Activated CD4-positive, alpha-beta T cell treated with anti-CD3 and anti-CD28 coated beads, Interleukin-2, amount 10 ng/mL, durations not matched to agents 24 days and 14 days (primary cell): ENCODE measurements around the gene COL12A1. TPM values are rescaled to one million over a fixed set of nuclear protein-coding genes. Genes with fewer than 3 reads are reported as not detected.
A peak's percentile ranks its signal among the peaks of the same experiment; 100 is the strongest.

Experiments used
- DNase-seq: peaks from one replicate; pipeline ENCODE4 v3.0.0; 2022
- H3K27ac Mint-ChIP-seq: one replicate; pipeline ENCODE4 v1.8.0; 2022; ENCODE audit warnings: mild to moderate bottlenecking, mixed read lengths
- H3K27me3 Mint-ChIP-seq: one replicate; pipeline ENCODE4 v1.8.0; 2022; ENCODE audit warnings: mixed read lengths
- H3K36me3 Mint-ChIP-seq: one replicate; pipeline ENCODE4 v1.8.0; 2022; ENCODE audit warnings: low read depth, mild to moderate bottlenecking, mixed read lengths
- H3K4me1 Mint-ChIP-seq: one replicate; pipeline ENCODE4 v1.8.0; 2021; ENCODE audit warnings: mixed read lengths
- H3K4me3 Mint-ChIP-seq: one replicate; pipeline ENCODE4 v1.8.0; 2022; ENCODE audit warnings: mild to moderate bottlenecking, moderate library complexity, mixed read lengths
- H3K9me3 Mint-ChIP-seq: one replicate; pipeline ENCODE4 v1.8.0; 2021; ENCODE audit warnings: mixed read lengths
- intact Hi-C: fragments of 100-400 bp; cut with micrococcal nuclease; formaldehyde crosslinking; loops from one replicate; pipeline ENCODE4 v1.15.1; 2023
- total RNA-seq: library from RNA; stranded (reverse); gene quantifications from 2 replicates; pipeline ENCODE4 v1.2.3, GENCODE V29; 2022

The COL12A1 gene
- total RNA-seq, 1 donor from 2014 or later, result 0.05 TPM

GRCh38 chr6:75223428-75223827 lies 17.6 kb upstream of the COL12A1 start:
- no peaks in the 10 kb centered on the region for H3K36me3 Mint-ChIP-seq
- peaks cover 27% of the 10 kb centered on the region for H3K27me3 Mint-ChIP-seq
- DNase-seq, result no peak
- intact Hi-C loops, result no loop called here
- no peaks in the 10 kb centered on the region for H3K4me1 Mint-ChIP-seq
- H3K27ac Mint-ChIP-seq, result no peak overlapping the region
- no peak overlapping the region for H3K4me3 Mint-ChIP-seq
- H3K9me3 Mint-ChIP-seq, result no peaks in the 10 kb centered on the region

- intact Hi-C loops, result no loop called here
- no peaks in the 10 kb centered on the region for H3K36me3 Mint-ChIP-seq
- peaks cover 7% of the 10 kb centered on the region for H3K4me1 Mint-ChIP-seq
- H3K9me3 Mint-ChIP-seq, result no peaks in the 10 kb centered on the region
- DNase-seq, result no peak
- peaks cover 28% of the 10 kb centered on the region for H3K27me3 Mint-ChIP-seq
- no peak overlapping the region for H3K4me3 Mint-ChIP-seq
- no peak overlapping the region for H3K27ac Mint-ChIP-seq
Observed at GRCh38 chr6:75222261-75222660, 16.4 kb upstream of the COL12A1 start.

- DNase-seq, result no peak
- Mint-ChIP-seq H3K27ac (no peak overlapping the region), H3K9me3 (no peaks in the 10 kb centered on the region), H3K27me3 (peaks cover 28% of the 10 kb centered on the region), H3K36me3 (no peaks in the 10 kb centered on the region), H3K4me3 (no peak overlapping the region), H3K4me1 (peaks cover 12% of the 10 kb centered on the region)
- intact Hi-C loops, result no loop called here
Observed at GRCh38 chr6:75221116-75221515, 15.3 kb upstream of the COL12A1 start.

GRCh38 chr6:75220357-75220756 lies 14.5 kb upstream of the COL12A1 start:
- Mint-ChIP-seq H3K27ac (no peak overlapping the region), H3K9me3 (no peaks in the 10 kb centered on the region), H3K4me1 (peaks cover 12% of the 10 kb centered on the region), H3K36me3 (no peaks in the 10 kb centered on the region), H3K4me3 (no peak overlapping the region), H3K27me3 (peaks cover 28% of the 10 kb centered on the region)
- DNase-seq, result no peak
- intact Hi-C loops, result no loop called here

GRCh38 chr6:75219263-75219662 lies 13.4 kb upstream of the COL12A1 start:
- DNase-seq, result no peak
- Mint-ChIP-seq H3K36me3 (no peaks in the 10 kb centered on the region), H3K27ac (no peak overlapping the region), H3K4me1 (peaks cover 16% of the 10 kb centered on the region), H3K4me3 (no peak overlapping the region), H3K9me3 (no peaks in the 10 kb centered on the region), H3K27me3 (peaks cover 26% of the 10 kb centered on the region)
- intact Hi-C loops, result no loop called here

GRCh38 chr6:75217193-75217592 lies 11.3 kb upstream of the COL12A1 start:
- Mint-ChIP-seq H3K36me3 (no peaks in the 10 kb centered on the region), H3K27ac (peak overlapping the region; percentile 72), H3K4me1 (peaks cover 16% of the 10 kb centered on the region), H3K4me3 (peak overlapping the region; percentile 10), H3K27me3 (peaks cover 19% of the 10 kb centered on the region), H3K9me3 (no peaks in the 10 kb centered on the region)
- DNase-seq, result no peak
- intact Hi-C loops, result loop anchor here (1.0 kb wide), 1 partner anchor 26 kb away; the partner anchor contains the start of gene COX7A2

- intact Hi-C loops, result no loop called here
- no peak for DNase-seq
- Mint-ChIP-seq H3K27me3 (peaks cover 22% of the 10 kb centered on the region), H3K36me3 (no peaks in the 10 kb centered on the region), H3K4me3 (no peak overlapping the region), H3K27ac (no peak overlapping the region), H3K9me3 (no peaks in the 10 kb centered on the region), H3K4me1 (peaks cover 18% of the 10 kb centered on the region)
Observed at GRCh38 chr6:75215291-75215690, 9.4 kb upstream of the COL12A1 start.

GRCh38 chr6:75213732-75214131 lies 7.9 kb upstream of the COL12A1 start:
- intact Hi-C loops, result no loop called here
- Mint-ChIP-seq H3K4me1 (peaks cover 23% of the 10 kb centered on the region), H3K4me3 (no peak overlapping the region), H3K36me3 (no peaks in the 10 kb centered on the region), H3K27ac (no peak overlapping the region), H3K9me3 (no peaks in the 10 kb centered on the region), H3K27me3 (peaks cover 27% of the 10 kb centered on the region)
- DNase-seq, result no peak

- no peak for DNase-seq
- H3K4me3 Mint-ChIP-seq, result no peak overlapping the region
- peaks cover 32% of the 10 kb centered on the region for H3K27me3 Mint-ChIP-seq
- no peaks in the 10 kb centered on the region for H3K9me3 Mint-ChIP-seq
- intact Hi-C loops, result no loop called here
- H3K36me3 Mint-ChIP-seq, result no peaks in the 10 kb centered on the region
- no peak overlapping the region for H3K27ac Mint-ChIP-seq
- peaks cover 27% of the 10 kb centered on the region for H3K4me1 Mint-ChIP-seq
Observed at GRCh38 chr6:75213112-75213511, 7.3 kb upstream of the COL12A1 start.

GRCh38 chr6:75211920-75212590 lies 6.2 kb upstream of the COL12A1 start:
- Mint-ChIP-seq H3K27me3 (peaks cover 40% of the 10 kb centered on the region), H3K4me3 (no peak overlapping the region), H3K4me1 (peaks cover 30% of the 10 kb centered on the region), H3K27ac (no peak overlapping the region), H3K36me3 (no peaks in the 10 kb centered on the region), H3K9me3 (no peaks in the 10 kb centered on the region)
- no peak for DNase-seq
- intact Hi-C loops, result loop anchor here (1.0 kb wide), 2 partner anchors 1242 to 1473 kb away; no protein-coding TSS in a partner anchor

GRCh38 chr6:75210885-75211739 lies 5.3 kb upstream of the COL12A1 start:
- H3K4me3 Mint-ChIP-seq, result no peak overlapping the region
- H3K9me3 Mint-ChIP-seq, result no peaks in the 10 kb centered on the region
- DNase-seq, result peak; percentile 87
- H3K27me3 Mint-ChIP-seq, result peaks cover 48% of the 10 kb centered on the region
- H3K4me1 Mint-ChIP-seq, result peaks cover 35% of the 10 kb centered on the region
- intact Hi-C loops, result loop anchor here (1.0 kb wide), 2 partner anchors 1241 to 1472 kb away; no protein-coding TSS in a partner anchor
- no peaks in the 10 kb centered on the region for H3K36me3 Mint-ChIP-seq
- no peak overlapping the region for H3K27ac Mint-ChIP-seq

GRCh38 chr6:75209184-75209723 lies 3.4 kb upstream of the COL12A1 start:
- DNase-seq, result no peak
- no peaks in the 10 kb centered on the region for H3K9me3 Mint-ChIP-seq
- peaks cover 63% of the 10 kb centered on the region for H3K27me3 Mint-ChIP-seq
- peaks cover 48% of the 10 kb centered on the region for H3K4me1 Mint-ChIP-seq
- peaks cover 1% of the 10 kb centered on the region for H3K36me3 Mint-ChIP-seq
- peak overlapping the region; percentile 83 for H3K4me3 Mint-ChIP-seq
- peak overlapping the region; percentile 7 for H3K27ac Mint-ChIP-seq
- intact Hi-C loops, result loop anchor here (1.0 to 10.0 kb wide), 7 partner anchors 122 to 1532 kb away; no protein-coding TSS in a partner anchor

GRCh38 chr6:75208298-75209183 lies 2.7 kb upstream of the COL12A1 start:
- peak; percentile 95 for DNase-seq
- peaks cover 1% of the 10 kb centered on the region for H3K36me3 Mint-ChIP-seq
- H3K4me1 Mint-ChIP-seq, result peaks cover 51% of the 10 kb centered on the region
- intact Hi-C loops, result loop anchor here (1.0 to 10.0 kb wide), 7 partner anchors 121 to 1531 kb away; no protein-coding TSS in a partner anchor
- peaks cover 70% of the 10 kb centered on the region for H3K27me3 Mint-ChIP-seq
- H3K9me3 Mint-ChIP-seq, result no peaks in the 10 kb centered on the region
- peak overlapping the region; percentile 83 for H3K4me3 Mint-ChIP-seq
- peak overlapping the region; percentile 66 for H3K27ac Mint-ChIP-seq
